Measurements from ENCODE around the gene NRCAM.

The NRCAM gene

DNA sequence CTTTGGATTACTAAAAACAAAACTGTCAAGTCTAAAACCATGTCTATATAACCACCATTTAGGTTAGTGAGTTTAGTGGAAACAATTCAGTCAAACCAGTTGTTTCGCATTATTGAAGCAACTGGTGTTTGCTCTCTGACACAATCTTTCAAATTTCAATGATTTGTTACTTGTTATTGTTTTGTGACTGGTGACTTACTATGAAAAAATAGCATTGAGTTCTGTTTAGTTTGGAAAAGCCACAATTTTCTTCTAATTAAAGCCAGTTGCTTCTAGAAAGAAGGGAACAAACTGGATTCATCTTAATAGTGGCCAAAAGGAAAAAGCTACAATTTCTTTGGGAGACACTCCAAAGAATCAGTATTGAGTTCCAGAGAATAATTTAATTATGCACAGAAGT, 356.5 kb downstream of the NRCAM start:
- H2AFZ ChIP-seq, result no peak overlapping the region
- H3K9ac ChIP-seq, result no peak overlapping the region
- no peaks in the 10 kb centered on the region for H3K79me2 ChIP-seq
- H3K36me3 ChIP-seq (ENCODE audit: control insufficient read depth, insufficient read depth, low read length), result no peaks in the 10 kb centered on the region
- H3K27me3 ChIP-seq (ENCODE audit: control insufficient read depth, insufficient read depth, low read length), result no peaks in the 10 kb centered on the region
- H3K9me3 ChIP-seq (ENCODE audit: control insufficient read depth, low read length), result no peaks in the 10 kb centered on the region
- H3K4me3 ChIP-seq (ENCODE audit: low read depth, low read length), result no peak overlapping the region
- no peaks in the 10 kb centered on the region for H3K4me1 ChIP-seq
- no peak overlapping the region for H3K27ac ChIP-seq
- no peak overlapping the region for H3K4me2 ChIP-seq (ENCODE audit: low read length)
- TF ChIP-seq, protein P1, sequence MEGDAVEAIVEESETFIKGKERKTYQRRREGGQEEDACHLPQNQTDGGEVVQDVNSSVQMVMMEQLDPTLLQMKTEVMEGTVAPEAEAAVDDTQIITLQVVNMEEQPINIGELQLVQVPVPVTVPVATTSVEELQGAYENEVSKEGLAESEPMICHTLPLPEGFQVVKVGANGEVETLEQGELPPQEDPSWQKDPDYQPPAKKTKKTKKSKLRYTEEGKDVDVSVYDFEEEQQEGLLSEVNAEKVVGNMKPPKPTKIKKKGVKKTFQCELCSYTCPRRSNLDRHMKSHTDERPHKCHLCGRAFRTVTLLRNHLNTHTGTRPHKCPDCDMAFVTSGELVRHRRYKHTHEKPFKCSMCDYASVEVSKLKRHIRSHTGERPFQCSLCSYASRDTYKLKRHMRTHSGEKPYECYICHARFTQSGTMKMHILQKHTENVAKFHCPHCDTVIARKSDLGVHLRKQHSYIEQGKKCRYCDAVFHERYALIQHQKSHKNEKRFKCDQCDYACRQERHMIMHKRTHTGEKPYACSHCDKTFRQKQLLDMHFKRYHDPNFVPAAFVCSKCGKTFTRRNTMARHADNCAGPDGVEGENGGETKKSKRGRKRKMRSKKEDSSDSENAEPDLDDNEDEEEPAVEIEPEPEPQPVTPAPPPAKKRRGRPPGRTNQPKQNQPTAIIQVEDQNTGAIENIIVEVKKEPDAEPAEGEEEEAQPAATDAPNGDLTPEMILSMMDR (IDR thresholded peaks at IDR 0.05), result no peak

- Histone ChIP-seq H3K9ac (no peak overlapping the region), H3K4me2 (ENCODE audit: low read length) (no peak overlapping the region), H3K79me2 (no peaks in the 10 kb centered on the region), H3K36me3 (ENCODE audit: control insufficient read depth, insufficient read depth, low read length) (no peaks in the 10 kb centered on the region), H3K4me1 (no peaks in the 10 kb centered on the region), H3K27me3 (ENCODE audit: control insufficient read depth, insufficient read depth, low read length) (no peaks in the 10 kb centered on the region), H3K9me3 (ENCODE audit: control insufficient read depth, low read length) (no peaks in the 10 kb centered on the region), H3K27ac (no peak overlapping the region), H3K4me3 (ENCODE audit: low read depth, low read length) (no peak overlapping the region), H2AFZ (no peak overlapping the region)
- TF ChIP-seq, protein P1 (IDR thresholded peaks at IDR 0.05), result peak; percentile 47
Observed at GRCh38 chr7:108097703-108098102, 358.5 kb downstream of the NRCAM start.

Data from parathyroid adenoma (tissue), 2 donors.